GM12878 (cell line): ENCODE measurements around the gene KCNQ1OT1. TPM values are rescaled to one million over a fixed set of nuclear protein-coding genes. Genes with fewer than 3 reads are reported as not detected.

Experiments
- ATAC-seq: fragments of 200-7000 bp; cut with Tn5 transposase; 3 replicates; pipeline ENCODE4 v1.9.1; 2020; ENCODE audit warnings: mild to moderate bottlenecking, moderate library complexity
- BruUV-seq: library from RNA; stranded (reverse); fragments of 400-500 nt; replicated peaks from 2 replicates; lab custom pipeline; 2021; lab: Mats Ljungman, UMichigan
- CTCF ChIA-PET: fragments of 300-600 bp; sonication (Branson Sonifier 250); formaldehyde crosslinking; extraction: SDS; loops from one replicate; lab custom pipeline; 2021; ENCODE audit warnings: inconsistent platforms; lab: Yijun Ruan, JAX
- POLR2A ChIA-PET: fragments of 350-600 bp; formaldehyde crosslinking; extraction: SDS; loops from one replicate; lab custom pipeline; 2021; ENCODE audit warnings: inconsistent platforms; lab: Charles Lee
- RAD21 ChIA-PET: fragments of 300-600 bp; sonication (Branson Sonifier 250); formaldehyde crosslinking; loops from one replicate; lab custom pipeline; 2023; ENCODE audit warnings: antibody characterized with exemption; ENCODE audit not compliant: unreplicated experiment; lab: Charles Lee
- SMC1A ChIA-PET: fragments of 300-600 bp; sonication (Branson Sonifier 250); formaldehyde crosslinking; loops from one replicate; lab custom pipeline; 2023; ENCODE audit not compliant: unreplicated experiment, uncharacterized antibody; lab: Charles Lee
- DNase-seq: peaks from one replicate; pipeline ENCODE4 v3.0.0-alpha.2; 2011; ENCODE audit warnings: low read depth, low spot score
- FAIRE-seq: peaks from 3 replicates; lab custom pipeline; 2011; peaks lifted over from hg19 to GRCh38; lab: Jason Lieb, UNC
- H2AFZ ChIP-seq: 2 replicates; pipeline ENCODE4 v1.6.0; 2011; ENCODE audit warnings: low read depth, low read length, control low read depth; ENCODE audit not compliant: control insufficient read depth
- H3K27ac ChIP-seq: 2 replicates; pipeline ENCODE4 v1.5.1; 2011; ENCODE audit warnings: control low read depth; ENCODE audit not compliant: control insufficient read depth, insufficient read depth
- H3K27me3 ChIP-seq, 2 experiments: replicated peaks in 1 of 2; 2 replicates each; pipeline versions ENCODE4 v1.6.0 to v1.6.1; 2011; ENCODE audit warnings: low read length in 1 of 2; ENCODE audit not compliant: control insufficient read depth in 2 of 2, insufficient read depth in 2 of 2
- H3K36me3 ChIP-seq, 2 experiments: 2 replicates each; pipeline ENCODE4 v1.5.1; 2011; ENCODE audit warnings: low read length in 1 of 2; ENCODE audit not compliant: control insufficient read depth in 2 of 2, insufficient read depth in 2 of 2
- H3K4me1 ChIP-seq: 2 replicates; pipeline ENCODE4 v1.6.1; 2011; ENCODE audit warnings: mild to moderate bottlenecking, low read length, moderate library complexity, mixed read lengths; ENCODE audit not compliant: control insufficient read depth, insufficient read depth
- H3K4me2 ChIP-seq: 2 replicates; pipeline ENCODE4 v1.6.0; 2011; ENCODE audit warnings: control low read depth; ENCODE audit not compliant: control insufficient read depth, insufficient read depth
- H3K4me3 ChIP-seq: fragments of 200-600 bp; sonication (generic); 2 replicates; pipeline ENCODE4 v1.5.1; 2016
- H3K79me2 ChIP-seq: 2 replicates; pipeline ENCODE4 v1.6.0; 2011; ENCODE audit warnings: low read length; ENCODE audit not compliant: control insufficient read depth, insufficient read depth
- H3K9ac ChIP-seq: 2 replicates; pipeline ENCODE4 v1.8.0; 2011; ENCODE audit warnings: low read length, control low read depth, mixed read lengths; ENCODE audit not compliant: control insufficient read depth, insufficient read depth
- H3K9me3 ChIP-seq: replicated peaks from 3 replicates; pipeline ENCODE4 v1.5.1; 2011; ENCODE audit warnings: mild to moderate bottlenecking, low read length; ENCODE audit not compliant: control insufficient read depth, insufficient read depth
- H4K20me1 ChIP-seq: 2 replicates; pipeline ENCODE4 v1.6.0; 2011; ENCODE audit not compliant: control insufficient read depth, insufficient read depth
- CHD1 ChIP-seq: IDR thresholded peaks from 2 replicates; pipeline ENCODE4 v1.6.1; 2012; ENCODE audit warnings: low read depth, low read length, improper control_type of control experiment
- FOXK2 ChIP-seq: fragments of 450-650 bp; IDR thresholded peaks from 2 replicates; pipeline ENCODE4 v1.6.1; 2017; ENCODE audit warnings: mild to moderate bottlenecking, moderate library complexity
- JUND ChIP-seq: IDR thresholded peaks from 2 replicates; pipeline ENCODE4 v1.6.1; 2012; ENCODE audit warnings: low read depth, mild to moderate bottlenecking, low read length, improper control_type of control experiment, moderate library complexity
- KAT2A ChIP-seq: conservative IDR thresholded peaks from 2 replicates; pipeline ENCODE4 v1.6.1; 2011; ENCODE audit warnings: low read depth, low read length; ENCODE audit not compliant: control insufficient read depth
- KLF5 ChIP-seq: fragments of 450-650 bp; IDR thresholded peaks from 2 replicates; pipeline ENCODE4 v1.6.1; 2014; ENCODE audit warnings: mild to moderate bottlenecking; ENCODE audit not compliant: partially characterized antibody
- POLR2AphosphoS5 ChIP-seq: IDR thresholded peaks from 2 replicates; pipeline ENCODE4 v1.6.1; 2011; ENCODE audit warnings: mild to moderate bottlenecking, low read length, inconsistent platforms
- POU2F2 ChIP-seq: IDR thresholded peaks from 3 replicates; pipeline ENCODE4 v1.6.1; 2011; ENCODE audit warnings: low read depth, mild to moderate bottlenecking, low read length, borderline replicate concordance
- SMAD5 ChIP-seq: IDR thresholded peaks from 2 replicates; pipeline ENCODE4 v1.6.1; 2016; ENCODE audit warnings: antibody characterized with exemption, low read depth
- TBL1XR1 ChIP-seq: IDR thresholded peaks from 2 replicates; pipeline ENCODE4 v1.6.1; 2012; ENCODE audit warnings: low read depth, low read length, improper control_type of control experiment
- ZBED1 ChIP-seq: IDR thresholded peaks from 2 replicates; pipeline ENCODE4 v1.6.1; 2016; ENCODE audit warnings: borderline replicate concordance
- WGBS: methylation state at CpG from one replicate; pipeline ENCODE4 v1.1.6; 2016; ENCODE audit warnings: low lambda C conversion rate; ENCODE audit not compliant: insufficient replicate concordance, insufficient coverage; ENCODE audit errors: missing lambda C conversion rate; 5-methylcytosine and 5-hydroxymethylcytosine counted together
- in situ Hi-C: fragments of 300-500 bp; cut with MboI; formaldehyde crosslinking; loops from 9 replicates; pipeline ENCODE4 v1.14.3; 2018; ENCODE audit warnings: mixed read lengths
- intact Hi-C: fragments of 100-400 bp; cut with micrococcal nuclease; formaldehyde crosslinking; loops from one replicate; pipeline ENCODE4 v1.14.2; 2022; ENCODE audit not compliant: unreplicated experiment
- polyA plus RNA-seq, 11 experiments: library from polyadenylated mRNA; depleted of rRNA in 4 of 11; unstranded in 6 of 11; stranded (reverse) in 5 of 11; fragments of >200 nt; fragmentation: Nextera tagmentation in 4 of 11; fragmentation: Illumina TruSeq in 1 of 11; extraction: Ambion mirVana in 4 of 11; extraction: Trizol in 1 of 11; gene quantifications; 1 replicate in 1 of 11; 2 replicates in 10 of 11; pipeline versions ENCODE4 v1.2.1 to v1.2.3, GENCODE V29; 2011 to 2016; ENCODE audit warnings: inconsistent platforms in 2 of 11, missing spikeins in 2 of 11, low read depth in 1 of 11
- total RNA-seq, 4 experiments: library from RNA; depleted of rRNA in 3 of 4; stranded (reverse); fragments of >200 nt in 3 of 4; fragmentation: Illumina TruSeq in 1 of 4; extraction: Trizol in 1 of 4; gene quantifications; 2 replicates each; pipeline versions ENCODE4 v1.2.1 to v1.2.3, GENCODE V29; 2013 to 2021
- TF ChIP-seq, protein P1 (sequence below): fragments of 450-650 bp; formaldehyde crosslinking; IDR thresholded peaks from 2 replicates; pipeline ENCODE4 v1.4.0; 2022; ENCODE audit warnings: mild to moderate bottlenecking, moderate library complexity
- TF ChIP-seq, protein P2 (sequence below): fragments of 450-650 bp; IDR thresholded peaks from 2 replicates; pipeline ENCODE4 v1.6.1; 2018; ENCODE audit warnings: mild to moderate bottlenecking, low read depth, moderate library complexity; ENCODE audit not compliant: partially characterized antibody
- TF ChIP-seq, protein P3 (sequence below): fragments of 150-350 bp; IDR thresholded peaks from 2 replicates; pipeline ENCODE4 v1.6.1; 2016; ENCODE audit warnings: low read depth, low read length

KCNQ1OT1 gene
- total and polyA plus RNA-seq, 10 of the 15 experiments (the other 5 are each of a cell fraction or from before 2014, with no cell fraction given), result 0.02 to 1.6 (median 0.41) TPM

DNA sequence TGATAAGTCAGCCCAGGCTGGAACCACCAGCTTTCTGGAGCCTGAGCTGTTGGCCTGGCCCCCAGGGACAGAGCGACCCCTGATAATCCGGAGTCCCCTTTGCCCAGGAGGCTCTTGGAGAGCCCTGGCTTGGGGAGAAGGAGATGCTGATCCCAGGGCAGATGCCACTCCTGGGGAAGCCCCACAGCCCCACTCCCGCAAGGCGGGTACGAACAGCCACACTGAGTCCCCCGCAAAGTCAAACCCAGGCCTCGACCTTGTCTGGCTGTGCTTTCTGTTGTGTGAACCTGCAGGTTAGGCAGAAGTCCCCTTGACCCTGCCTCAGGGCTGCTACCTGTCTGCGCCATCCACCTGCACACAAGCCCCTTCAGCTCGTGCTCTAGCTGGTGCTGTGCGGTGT, 108.0 kb downstream of the KCNQ1OT1 start:
- DNase-seq (no peak), FAIRE-seq (no peak), ATAC-seq (no peak)
- BruUV-seq, result no TSS peak
- no peaks in the 10 kb centered on the region for H3K9me3 ChIP-seq
- no peaks in the 10 kb centered on the region for H3K27me3 ChIP-seq
- H3K4me1 ChIP-seq, result no peaks in the 10 kb centered on the region
- in situ Hi-C loops, result no loop called here
- H3K79me2 ChIP-seq, result no peaks in the 10 kb centered on the region
- no peak overlapping the region for H3K27ac ChIP-seq
- H2AFZ ChIP-seq, result no peak overlapping the region
- H3K36me3 ChIP-seq, result no peaks in the 10 kb centered on the region
- H3K9ac ChIP-seq, result no peak overlapping the region
- no peak overlapping the region for H3K4me3 ChIP-seq
- no peak for TF ChIP-seq FOXK2
- no peak for TF ChIP-seq CHD1
- no peak for TF ChIP-seq TBL1XR1
- no peak for TF ChIP-seq POLR2AphosphoS5
- no peak for TF ChIP-seq SMAD5
- TF ChIP-seq, protein P1, sequence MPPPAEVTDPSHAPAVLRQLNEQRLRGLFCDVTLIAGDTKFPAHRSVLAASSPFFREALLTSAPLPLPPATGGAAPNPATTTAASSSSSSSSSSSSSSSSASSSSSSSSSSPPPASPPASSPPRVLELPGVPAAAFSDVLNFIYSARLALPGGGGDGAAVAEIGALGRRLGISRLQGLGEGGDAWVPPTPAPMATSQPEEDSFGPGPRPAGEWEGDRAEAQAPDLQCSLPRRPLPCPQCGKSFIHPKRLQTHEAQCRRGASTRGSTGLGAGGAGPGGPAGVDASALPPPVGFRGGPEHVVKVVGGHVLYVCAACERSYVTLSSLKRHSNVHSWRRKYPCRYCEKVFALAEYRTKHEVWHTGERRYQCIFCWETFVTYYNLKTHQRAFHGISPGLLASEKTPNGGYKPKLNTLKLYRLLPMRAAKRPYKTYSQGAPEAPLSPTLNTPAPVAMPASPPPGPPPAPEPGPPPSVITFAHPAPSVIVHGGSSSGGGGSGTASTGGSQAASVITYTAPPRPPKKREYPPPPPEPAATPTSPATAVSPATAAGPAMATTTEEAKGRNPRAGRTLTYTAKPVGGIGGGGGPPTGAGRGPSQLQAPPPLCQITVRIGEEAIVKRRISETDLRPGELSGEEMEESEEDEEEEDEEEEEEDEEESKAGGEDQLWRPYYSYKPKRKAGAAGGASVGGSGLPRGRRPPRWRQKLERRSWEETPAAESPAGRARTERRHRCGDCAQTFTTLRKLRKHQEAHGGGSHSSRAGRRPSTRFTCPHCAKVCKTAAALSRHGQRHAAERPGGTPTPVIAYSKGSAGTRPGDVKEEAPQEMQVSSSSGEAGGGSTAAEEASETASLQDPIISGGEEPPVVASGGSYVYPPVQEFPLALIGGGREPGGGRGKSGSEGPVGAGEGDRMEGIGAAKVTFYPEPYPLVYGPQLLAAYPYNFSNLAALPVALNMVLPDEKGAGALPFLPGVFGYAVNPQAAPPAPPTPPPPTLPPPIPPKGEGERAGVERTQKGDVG (CRISPR knock-in tag), result no peak
- TF ChIP-seq, protein P2, sequence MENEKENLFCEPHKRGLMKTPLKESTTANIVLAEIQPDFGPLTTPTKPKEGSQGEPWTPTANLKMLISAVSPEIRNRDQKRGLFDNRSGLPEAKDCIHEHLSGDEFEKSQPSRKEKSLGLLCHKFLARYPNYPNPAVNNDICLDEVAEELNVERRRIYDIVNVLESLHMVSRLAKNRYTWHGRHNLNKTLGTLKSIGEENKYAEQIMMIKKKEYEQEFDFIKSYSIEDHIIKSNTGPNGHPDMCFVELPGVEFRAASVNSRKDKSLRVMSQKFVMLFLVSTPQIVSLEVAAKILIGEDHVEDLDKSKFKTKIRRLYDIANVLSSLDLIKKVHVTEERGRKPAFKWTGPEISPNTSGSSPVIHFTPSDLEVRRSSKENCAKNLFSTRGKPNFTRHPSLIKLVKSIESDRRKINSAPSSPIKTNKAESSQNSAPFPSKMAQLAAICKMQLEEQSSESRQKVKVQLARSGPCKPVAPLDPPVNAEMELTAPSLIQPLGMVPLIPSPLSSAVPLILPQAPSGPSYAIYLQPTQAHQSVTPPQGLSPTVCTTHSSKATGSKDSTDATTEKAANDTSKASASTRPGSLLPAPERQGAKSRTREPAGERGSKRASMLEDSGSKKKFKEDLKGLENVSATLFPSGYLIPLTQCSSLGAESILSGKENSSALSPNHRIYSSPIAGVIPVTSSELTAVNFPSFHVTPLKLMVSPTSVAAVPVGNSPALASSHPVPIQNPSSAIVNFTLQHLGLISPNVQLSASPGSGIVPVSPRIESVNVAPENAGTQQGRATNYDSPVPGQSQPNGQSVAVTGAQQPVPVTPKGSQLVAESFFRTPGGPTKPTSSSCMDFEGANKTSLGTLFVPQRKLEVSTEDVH, result no peak
- no peak for TF ChIP-seq ZBED1
- no peak for TF ChIP-seq POU2F2
- TF ChIP-seq JUND, result no peak
- no peak for TF ChIP-seq KLF5
- no peak for TF ChIP-seq KAT2A
- TF ChIP-seq, protein P3, sequence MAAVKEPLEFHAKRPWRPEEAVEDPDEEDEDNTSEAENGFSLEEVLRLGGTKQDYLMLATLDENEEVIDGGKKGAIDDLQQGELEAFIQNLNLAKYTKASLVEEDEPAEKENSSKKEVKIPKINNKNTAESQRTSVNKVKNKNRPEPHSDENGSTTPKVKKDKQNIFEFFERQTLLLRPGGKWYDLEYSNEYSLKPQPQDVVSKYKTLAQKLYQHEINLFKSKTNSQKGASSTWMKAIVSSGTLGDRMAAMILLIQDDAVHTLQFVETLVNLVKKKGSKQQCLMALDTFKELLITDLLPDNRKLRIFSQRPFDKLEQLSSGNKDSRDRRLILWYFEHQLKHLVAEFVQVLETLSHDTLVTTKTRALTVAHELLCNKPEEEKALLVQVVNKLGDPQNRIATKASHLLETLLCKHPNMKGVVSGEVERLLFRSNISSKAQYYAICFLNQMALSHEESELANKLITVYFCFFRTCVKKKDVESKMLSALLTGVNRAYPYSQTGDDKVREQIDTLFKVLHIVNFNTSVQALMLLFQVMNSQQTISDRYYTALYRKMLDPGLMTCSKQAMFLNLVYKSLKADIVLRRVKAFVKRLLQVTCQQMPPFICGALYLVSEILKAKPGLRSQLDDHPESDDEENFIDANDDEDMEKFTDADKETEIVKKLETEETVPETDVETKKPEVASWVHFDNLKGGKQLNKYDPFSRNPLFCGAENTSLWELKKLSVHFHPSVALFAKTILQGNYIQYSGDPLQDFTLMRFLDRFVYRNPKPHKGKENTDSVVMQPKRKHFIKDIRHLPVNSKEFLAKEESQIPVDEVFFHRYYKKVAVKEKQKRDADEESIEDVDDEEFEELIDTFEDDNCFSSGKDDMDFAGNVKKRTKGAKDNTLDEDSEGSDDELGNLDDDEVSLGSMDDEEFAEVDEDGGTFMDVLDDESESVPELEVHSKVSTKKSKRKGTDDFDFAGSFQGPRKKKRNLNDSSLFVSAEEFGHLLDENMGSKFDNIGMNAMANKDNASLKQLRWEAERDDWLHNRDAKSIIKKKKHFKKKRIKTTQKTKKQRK, result no peak
- no peak overlapping the region for H3K4me2 ChIP-seq
- CTCF ChIA-PET, result no interaction called here
- intact Hi-C loops, result no loop called here
- POLR2A ChIA-PET, result no interaction called here
- no peaks in the 10 kb centered on the region for H4K20me1 ChIP-seq
- RAD21 ChIA-PET, result no interaction called here
- 41% methylated on average over 10 of the region's 10 CpGs for WGBS
- SMC1A ChIA-PET, result no interaction called here
